Measurements from ENCODE around the gene RCN2.

Gene RCN2

DNA sequence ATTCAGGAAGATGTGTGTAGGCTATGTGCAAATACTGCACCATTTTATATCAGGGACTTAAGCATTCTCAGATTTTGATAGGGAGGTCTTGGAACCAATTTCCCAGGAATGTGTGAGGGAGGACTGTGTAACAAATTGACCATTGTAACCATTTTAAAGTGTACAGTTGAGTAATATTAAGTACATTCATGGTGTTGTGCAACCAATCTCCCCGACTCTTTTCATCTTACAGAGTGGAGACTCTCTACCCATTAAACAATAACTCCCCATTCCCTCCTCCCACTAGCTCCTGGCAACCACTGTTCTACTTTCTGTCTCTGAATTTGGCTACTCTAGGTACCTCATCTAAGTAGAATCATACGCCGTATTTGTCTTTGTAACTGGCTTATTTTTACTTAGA, 5.1 kb downstream of the RCN2 start:
- DNase-seq (ENCODE audit: insufficient read length), result no peak
- no peak for FAIRE-seq

DNA sequence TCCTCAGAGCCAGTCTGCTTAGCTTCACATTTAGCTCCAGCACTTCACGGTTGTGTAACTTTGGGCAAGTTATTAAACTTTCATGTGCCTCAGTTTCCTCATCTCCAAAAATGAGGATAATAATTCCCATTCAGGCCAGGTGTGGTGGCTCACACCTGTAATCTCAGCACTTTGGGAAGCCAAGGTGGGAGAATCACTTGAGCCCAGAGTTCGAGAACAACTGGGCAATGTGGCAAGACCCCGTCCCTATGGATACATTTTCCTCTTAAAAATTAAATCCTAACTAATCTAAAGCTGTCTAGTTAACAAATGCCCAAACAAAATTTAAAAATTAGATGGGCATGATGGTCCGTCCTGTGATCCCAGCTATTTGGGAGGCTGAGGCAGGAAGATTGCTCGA, 7.2 kb downstream of the RCN2 start:
- FAIRE-seq (no peak), DNase-seq (ENCODE audit: insufficient read length) (no peak)
- TF ChIP-seq POLR2AphosphoS5 (IDR thresholded peaks at IDR 0.05; ENCODE audit: low read depth, low read length) (no peak), POLR2A (IDR thresholded peaks at IDR 0.05; ENCODE audit: low read depth, low read length) (no peak), TAF1 (IDR thresholded peaks at IDR 0.05; ENCODE audit: borderline replicate concordance, low read depth, low read length) (no peak)

More for the DNA sequence above, 5.1 kb downstream of the RCN2 start:
- TF ChIP-seq POLR2AphosphoS5 (IDR thresholded peaks at IDR 0.05; ENCODE audit: low read depth, low read length) (no peak), POLR2A (IDR thresholded peaks at IDR 0.05; ENCODE audit: low read depth, low read length) (no peak), TAF1 (IDR thresholded peaks at IDR 0.05; ENCODE audit: borderline replicate concordance, low read depth, low read length) (no peak)

DNA sequence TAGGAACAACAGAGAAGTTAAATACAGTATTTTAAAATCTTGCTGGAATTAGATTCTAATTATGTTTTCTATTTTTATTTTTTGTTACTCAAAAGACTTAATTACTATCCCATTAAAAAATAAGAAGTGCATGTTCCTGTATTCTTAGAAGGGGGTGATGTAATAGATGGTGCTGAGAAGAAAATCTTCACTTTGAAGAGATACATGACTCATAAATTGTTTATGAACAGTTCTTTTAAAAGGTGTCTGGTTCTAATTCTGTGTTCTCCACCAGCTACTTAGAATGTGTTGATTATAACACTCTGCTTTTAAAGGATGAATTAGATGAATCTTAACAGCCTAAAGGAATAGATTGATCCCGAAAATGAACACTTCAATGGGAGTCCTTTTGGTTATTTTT, 8.2 kb downstream of the RCN2 start:
- TF ChIP-seq TAF1 (IDR thresholded peaks at IDR 0.05; ENCODE audit: borderline replicate concordance, low read depth, low read length) (no peak), POLR2A (IDR thresholded peaks at IDR 0.05; ENCODE audit: low read depth, low read length) (no peak), POLR2AphosphoS5 (IDR thresholded peaks at IDR 0.05; ENCODE audit: low read depth, low read length) (no peak)
- FAIRE-seq (no peak), DNase-seq (ENCODE audit: insufficient read length) (no peak)

DNA sequence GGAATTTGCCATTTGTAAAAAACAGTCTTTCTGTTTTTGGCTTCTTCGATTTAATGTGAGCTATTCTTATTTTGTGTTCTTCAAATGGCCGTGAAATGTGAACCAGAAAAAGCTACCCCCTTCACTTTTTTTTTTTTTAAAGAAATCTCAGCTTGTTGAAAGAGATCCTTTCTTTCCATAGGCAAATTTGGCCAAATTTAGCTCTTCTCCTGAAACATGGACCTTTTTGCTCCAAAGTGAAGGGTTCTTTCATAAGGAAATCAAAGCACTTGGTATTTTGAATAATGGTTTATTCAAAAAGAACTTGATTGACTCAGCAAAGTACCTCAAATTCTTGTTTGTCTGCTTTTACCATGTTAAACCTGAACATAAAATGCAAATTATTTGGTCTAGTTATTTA, 10.1 kb downstream of the RCN2 start:
- no peak for DNase-seq (ENCODE audit: insufficient read length)
- no peak for TF ChIP-seq POLR2AphosphoS5 (IDR thresholded peaks at IDR 0.05; ENCODE audit: low read depth, low read length)
- TF ChIP-seq POLR2A (IDR thresholded peaks at IDR 0.05; ENCODE audit: low read depth, low read length), result no peak
- no peak for TF ChIP-seq TAF1 (IDR thresholded peaks at IDR 0.05; ENCODE audit: borderline replicate concordance, low read depth, low read length)
- FAIRE-seq, result no peak

DNA sequence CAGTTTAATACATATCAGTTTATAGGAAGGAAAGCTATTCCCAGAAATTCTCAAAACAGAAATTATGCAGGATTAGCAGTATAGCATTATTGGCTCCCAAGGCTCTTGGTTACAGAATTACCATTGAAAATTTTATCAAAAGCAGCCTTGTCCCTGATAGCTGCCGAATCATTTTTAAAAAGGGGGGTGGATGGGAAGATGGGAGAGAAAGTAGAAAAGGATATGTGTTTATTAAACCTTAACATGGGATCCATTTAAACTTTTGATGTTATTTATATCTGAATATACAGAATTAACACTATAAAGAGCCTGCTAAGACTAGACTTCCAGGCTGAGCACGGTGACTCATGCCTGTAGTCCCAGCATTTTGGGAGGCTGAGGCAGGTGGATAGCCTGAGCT, 10.8 kb downstream of the RCN2 start:
- no peak for TF ChIP-seq POLR2AphosphoS5 (IDR thresholded peaks at IDR 0.05; ENCODE audit: low read depth, low read length)
- TF ChIP-seq TAF1 (IDR thresholded peaks at IDR 0.05; ENCODE audit: borderline replicate concordance, low read depth, low read length), result no peak
- TF ChIP-seq POLR2A (IDR thresholded peaks at IDR 0.05; ENCODE audit: low read depth, low read length), result no peak
- DNase-seq (ENCODE audit: insufficient read length) (no peak), FAIRE-seq (no peak)

DNA sequence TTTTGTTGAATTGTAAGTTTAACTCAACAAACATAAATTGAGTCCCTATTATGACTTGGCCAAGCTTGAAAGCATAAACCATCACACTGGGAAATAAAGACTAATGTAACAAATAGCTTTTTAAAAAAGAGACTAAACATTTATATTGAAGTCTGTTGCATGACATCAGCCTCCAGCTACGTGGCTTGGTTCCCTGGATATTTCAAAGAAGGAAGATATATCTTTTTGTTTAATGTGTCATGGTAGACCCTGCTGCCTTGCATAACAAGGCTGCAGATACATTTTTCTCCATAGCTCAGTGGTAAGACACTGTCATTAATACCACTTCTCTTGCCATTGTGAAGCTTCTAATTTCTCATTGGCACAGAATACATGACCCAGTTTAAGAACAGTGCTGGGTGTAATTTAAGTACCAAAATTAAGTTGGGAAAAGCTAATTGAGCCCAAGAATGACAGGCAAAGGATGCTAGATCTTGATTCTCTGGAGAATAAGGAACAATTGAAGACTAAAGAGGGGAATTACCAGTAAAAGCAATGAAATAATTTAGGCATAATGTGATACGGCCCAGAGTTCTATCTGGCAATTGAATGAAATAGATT, 14.0 kb downstream of the RCN2 start:
- DNase-seq (ENCODE audit: insufficient read length) (no peak), FAIRE-seq (no peak)
- no peak for TF ChIP-seq POLR2A (IDR thresholded peaks at IDR 0.05; ENCODE audit: low read depth, low read length)
- TF ChIP-seq POLR2AphosphoS5 (IDR thresholded peaks at IDR 0.05; ENCODE audit: low read depth, low read length), result no peak
- TF ChIP-seq TAF1 (IDR thresholded peaks at IDR 0.05; ENCODE audit: borderline replicate concordance, low read depth, low read length), result no peak

DNA sequence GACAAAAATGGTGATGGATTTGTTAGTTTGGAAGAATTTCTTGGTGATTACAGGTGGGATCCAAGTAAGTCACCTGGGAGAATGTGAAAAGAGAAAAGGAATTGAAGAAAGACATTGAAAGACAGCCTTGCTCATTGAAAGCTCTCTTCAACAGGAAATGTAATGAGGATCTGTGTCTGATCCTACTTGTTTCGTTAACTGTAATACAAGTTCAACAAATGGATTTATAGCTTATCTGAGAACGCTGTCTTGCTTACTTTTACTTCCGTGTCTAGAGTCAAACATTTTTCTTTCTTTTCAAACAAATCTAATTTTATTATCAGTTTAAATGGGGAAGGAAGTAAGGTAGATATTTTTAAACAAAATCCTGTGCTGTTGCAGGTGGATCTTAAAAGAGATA, 15.9 kb downstream of the RCN2 start:
- FAIRE-seq (no peak), DNase-seq (ENCODE audit: insufficient read length) (no peak)

DNA sequence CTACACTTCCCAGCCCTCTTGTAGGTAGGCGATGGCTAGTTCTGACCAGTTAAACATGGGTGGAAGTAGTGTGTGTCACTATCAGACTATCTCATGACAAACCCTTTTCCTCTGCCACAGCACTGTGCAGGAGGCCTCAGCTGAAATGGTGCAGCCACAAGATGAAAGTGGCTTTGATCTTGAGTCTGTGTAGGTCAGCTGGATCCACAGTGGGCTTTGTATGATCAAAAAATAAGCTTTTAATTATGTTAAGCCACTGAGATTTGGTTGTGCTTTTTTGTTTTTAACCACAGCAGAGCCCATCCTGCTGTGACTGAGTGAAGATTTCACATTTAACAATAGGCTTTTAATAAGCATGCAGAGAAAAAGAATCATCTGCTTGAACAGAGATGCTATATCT, 19.7 kb downstream of the RCN2 start:
- FAIRE-seq (no peak), DNase-seq (ENCODE audit: insufficient read length) (no peak)
- TF ChIP-seq POLR2AphosphoS5 (IDR thresholded peaks at IDR 0.05; ENCODE audit: low read depth, low read length) (no peak), TAF1 (IDR thresholded peaks at IDR 0.05; ENCODE audit: borderline replicate concordance, low read depth, low read length) (no peak), POLR2A (IDR thresholded peaks at IDR 0.05; ENCODE audit: low read depth, low read length) (no peak)

More for the DNA sequence above, 15.9 kb downstream of the RCN2 start:
- no peak for TF ChIP-seq TAF1 (IDR thresholded peaks at IDR 0.05; ENCODE audit: borderline replicate concordance, low read depth, low read length)

DNA sequence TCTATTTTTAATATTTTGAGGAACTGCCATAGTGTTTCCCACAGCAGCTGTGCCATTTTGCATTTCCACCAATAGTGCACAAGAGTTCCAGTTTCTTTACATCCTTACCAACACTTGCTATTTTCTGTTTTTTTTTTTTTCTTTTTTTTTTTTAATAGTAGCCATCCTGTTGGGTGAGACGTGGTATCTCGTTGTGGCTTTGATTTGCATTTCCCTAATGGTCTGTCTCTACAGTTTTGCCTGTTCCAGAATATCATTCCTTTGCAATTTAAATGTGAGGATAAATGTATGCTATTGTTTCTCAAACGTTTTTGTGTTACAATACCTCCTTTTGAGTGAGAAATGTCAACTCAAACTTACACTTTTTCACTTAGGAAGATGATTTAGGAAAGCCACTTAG, 22.4 kb downstream of the RCN2 start:
- DNase-seq (ENCODE audit: insufficient read length) (no peak), FAIRE-seq (no peak)
- no peak for TF ChIP-seq POLR2A (IDR thresholded peaks at IDR 0.05; ENCODE audit: low read depth, low read length)
- no peak for TF ChIP-seq POLR2AphosphoS5 (IDR thresholded peaks at IDR 0.05; ENCODE audit: low read depth, low read length)
- TF ChIP-seq TAF1 (IDR thresholded peaks at IDR 0.05; ENCODE audit: borderline replicate concordance, low read depth, low read length), result no peak

DNA sequence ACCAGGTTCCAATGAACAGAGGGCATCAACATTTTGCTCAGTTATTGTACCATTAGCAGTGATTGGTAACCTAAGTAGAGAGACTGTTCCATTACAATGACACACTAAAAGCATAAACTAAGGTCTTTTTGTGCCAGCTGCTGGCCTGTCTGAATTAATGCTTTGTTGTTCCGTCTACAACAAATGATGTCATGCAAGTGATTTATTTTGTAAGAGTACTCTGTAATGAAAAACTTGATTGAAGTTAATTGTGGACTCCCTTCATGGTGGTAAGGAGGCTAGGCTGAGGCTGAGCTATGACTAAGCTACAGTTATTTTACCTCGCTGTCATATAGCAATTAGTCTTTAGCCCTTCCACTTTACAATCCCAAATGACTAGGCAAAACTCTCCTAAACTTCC, 23.2 kb downstream of the RCN2 start:
- no peak for FAIRE-seq
- no peak for DNase-seq (ENCODE audit: insufficient read length)
- no peak for TF ChIP-seq TAF1 (IDR thresholded peaks at IDR 0.05; ENCODE audit: borderline replicate concordance, low read depth, low read length)
- TF ChIP-seq POLR2AphosphoS5 (IDR thresholded peaks at IDR 0.05; ENCODE audit: low read depth, low read length), result no peak
- TF ChIP-seq POLR2A (IDR thresholded peaks at IDR 0.05; ENCODE audit: low read depth, low read length), result no peak

DNA sequence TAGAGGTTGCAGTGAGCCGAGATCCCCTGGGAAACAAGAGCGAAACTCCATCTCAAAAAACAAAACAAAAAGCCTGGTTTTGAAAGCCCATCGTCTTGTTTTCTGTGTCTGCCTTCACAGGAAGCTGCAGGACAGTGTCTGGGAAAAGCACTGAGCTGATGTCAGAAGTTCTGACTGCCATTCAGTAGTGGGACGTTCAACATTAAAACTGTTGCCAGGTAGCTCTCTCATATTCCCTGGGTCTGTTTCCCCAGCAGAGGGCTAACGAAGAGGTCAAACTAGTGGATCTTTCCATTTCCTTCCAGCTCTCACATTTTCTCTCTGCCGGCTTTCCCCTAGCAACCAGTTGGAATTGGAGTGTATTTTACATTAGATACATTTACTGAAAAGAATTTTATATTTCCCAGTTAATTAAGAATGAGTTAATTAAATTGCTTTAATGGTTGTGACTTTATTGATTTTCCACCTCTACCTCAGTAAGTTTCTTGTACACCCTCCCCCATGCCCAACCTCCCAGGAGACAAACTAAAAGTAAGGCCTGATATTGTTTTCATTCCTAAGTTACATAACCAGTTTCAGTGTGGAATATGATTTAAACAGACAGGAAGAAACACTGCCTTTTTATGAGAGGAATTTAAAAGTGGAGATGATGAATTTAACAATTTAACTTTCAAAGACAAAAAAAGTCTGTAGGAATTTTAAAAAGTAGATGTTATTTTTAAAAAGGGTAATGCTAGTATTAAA, 29.9 kb downstream of the RCN2 start:
- TF ChIP-seq POLR2AphosphoS5 (IDR thresholded peaks at IDR 0.05; ENCODE audit: low read depth, low read length), result no peak
- TF ChIP-seq TAF1 (IDR thresholded peaks at IDR 0.05; ENCODE audit: borderline replicate concordance, low read depth, low read length), result no peak
- TF ChIP-seq POLR2A (IDR thresholded peaks at IDR 0.05; ENCODE audit: low read depth, low read length), result no peak
- DNase-seq (ENCODE audit: insufficient read length) (no peak), FAIRE-seq (no peak)

DNA sequence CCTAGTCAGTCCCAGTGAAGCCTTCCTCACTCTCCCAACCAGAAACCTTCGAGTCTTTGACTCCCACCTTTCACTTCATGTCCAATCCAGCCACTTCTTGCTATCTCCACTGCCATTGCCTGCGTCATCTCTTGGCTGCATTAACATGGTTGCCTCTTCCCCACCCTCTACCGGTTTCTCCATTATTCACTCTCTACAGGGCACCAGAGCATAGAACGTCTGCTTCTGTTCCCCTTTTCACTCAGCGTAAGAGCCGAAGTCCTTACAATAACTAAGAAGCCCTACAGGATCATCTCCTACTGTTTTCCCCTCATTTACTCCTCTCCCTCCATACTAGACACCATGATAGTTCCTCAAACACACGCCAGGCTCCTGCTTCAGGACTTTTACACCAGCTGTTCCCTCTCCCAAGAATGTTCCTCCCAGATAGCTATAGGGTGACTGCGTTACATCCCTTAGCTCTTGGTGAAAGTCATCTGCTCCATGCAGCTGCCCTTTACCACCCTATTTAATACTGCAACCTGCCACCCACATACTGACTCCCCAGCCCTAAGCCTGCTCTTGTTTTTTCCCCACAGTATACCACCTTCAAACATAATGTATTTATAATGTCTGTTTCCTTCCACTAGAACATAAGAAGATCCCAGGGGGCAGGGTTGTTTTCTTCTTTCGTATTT, 30.9 kb downstream of the RCN2 start:
- DNase-seq (ENCODE audit: insufficient read length) (no peak), FAIRE-seq (no peak)
- TF ChIP-seq POLR2A (IDR thresholded peaks at IDR 0.05; ENCODE audit: low read depth, low read length), result no peak
- no peak for TF ChIP-seq TAF1 (IDR thresholded peaks at IDR 0.05; ENCODE audit: borderline replicate concordance, low read depth, low read length)
- TF ChIP-seq POLR2AphosphoS5 (IDR thresholded peaks at IDR 0.05; ENCODE audit: low read depth, low read length), result no peak

Data from GM12892 (cell line).